Trophoblast cell (in vitro differentiated cells and primary cell): ENCODE results near the gene MYO10.

Experiments
- DNase-seq, 2 donors: peaks; one replicate each; pipeline ENCODE4 v3.0.0-alpha.2; 2016
- H2AFZ ChIP-seq: 2 replicates; pipeline ENCODE4 v1.6.1; 2013; ENCODE audit warnings: low read length, moderate library complexity, mild to moderate bottlenecking; ENCODE audit not compliant: insufficient read depth, poor library complexity
- H2AK5ac ChIP-seq: 2 replicates; pipeline ENCODE4 v1.6.1; 2013; ENCODE audit warnings: mild to moderate bottlenecking, low read length
- H2BK120ac ChIP-seq: 2 replicates; pipeline ENCODE4 v1.6.1; 2013; ENCODE audit warnings: low read length, mild to moderate bottlenecking, moderate library complexity; ENCODE audit not compliant: insufficient read depth, poor library complexity
- H2BK12ac ChIP-seq: 2 replicates; pipeline ENCODE4 v1.6.1; 2013; ENCODE audit warnings: mild to moderate bottlenecking, low read length, moderate library complexity
- H2BK5ac ChIP-seq: 2 replicates; pipeline ENCODE4 v1.6.1; 2013; ENCODE audit warnings: low read length, low read depth, moderate library complexity, mild to moderate bottlenecking; ENCODE audit not compliant: poor library complexity
- H3K14ac ChIP-seq: 2 replicates; pipeline ENCODE4 v1.6.1; 2013; ENCODE audit warnings: mild to moderate bottlenecking, low read length
- H3K18ac ChIP-seq: 2 replicates; pipeline ENCODE4 v1.6.1; 2013; ENCODE audit warnings: mild to moderate bottlenecking, low read length
- H3K23ac ChIP-seq: 2 replicates; pipeline ENCODE4 v1.6.1; 2013; ENCODE audit warnings: low read length
- H3K27ac ChIP-seq: 2 replicates; pipeline ENCODE4 v1.5.1; 2013; ENCODE audit warnings: low read depth, mild to moderate bottlenecking, inconsistent platforms, low read length, moderate library complexity
- H3K27me3 ChIP-seq: 2 replicates; pipeline ENCODE4 v1.6.1; 2013; ENCODE audit warnings: inconsistent platforms, mild to moderate bottlenecking, low read length, moderate library complexity; ENCODE audit not compliant: insufficient read depth
- H3K36me3 ChIP-seq, 2 experiments: 1 replicate in 1 of 2; 2 replicates in 1 of 2; pipeline ENCODE4 v1.6.1; 2013; ENCODE audit warnings: low read length in 2 of 2, mild to moderate bottlenecking in 2 of 2, moderate library complexity in 1 of 2; ENCODE audit not compliant: insufficient read depth in 2 of 2, control insufficient read depth in 1 of 2
- H3K4ac ChIP-seq: 2 replicates; pipeline ENCODE4 v1.6.1; 2013; ENCODE audit warnings: low read depth, mild to moderate bottlenecking, low read length, moderate library complexity
- H3K4me1 ChIP-seq, 2 experiments: 1 replicate in 1 of 2; 2 replicates in 1 of 2; pipeline ENCODE4 v1.6.1; 2013; ENCODE audit warnings: low read length in 2 of 2, mild to moderate bottlenecking in 2 of 2, moderate library complexity in 1 of 2; ENCODE audit not compliant: insufficient read depth in 2 of 2, control insufficient read depth in 1 of 2
- H3K4me2 ChIP-seq: 2 replicates; pipeline ENCODE4 v1.6.1; 2013; ENCODE audit warnings: inconsistent platforms, mild to moderate bottlenecking, low read length, moderate library complexity
- H3K4me3 ChIP-seq: 2 replicates; pipeline ENCODE4 v1.5.1; 2013; ENCODE audit warnings: mild to moderate bottlenecking, low read depth, low read length, inconsistent platforms
- H3K79me1 ChIP-seq: one replicate; pipeline ENCODE4 v1.6.1; 2013; ENCODE audit warnings: low read length
- H3K79me2 ChIP-seq: 2 replicates; pipeline ENCODE4 v1.6.1; 2013; ENCODE audit warnings: low read length, mild to moderate bottlenecking; ENCODE audit not compliant: control insufficient read depth, insufficient read depth, poor library complexity
- H3K9ac ChIP-seq: 2 replicates; pipeline ENCODE4 v1.6.1; 2013; ENCODE audit warnings: mild to moderate bottlenecking, low read length
- H3K9me3 ChIP-seq: 2 replicates; pipeline ENCODE4 v1.6.1; 2013; ENCODE audit warnings: low read depth, mild to moderate bottlenecking, control low read depth, inconsistent platforms, low read length; ENCODE audit not compliant: insufficient read depth
- H4K12ac ChIP-seq: 2 replicates; pipeline ENCODE4 v1.6.1; 2013; ENCODE audit warnings: low read depth, mild to moderate bottlenecking, low read length, moderate library complexity
- H4K8ac ChIP-seq: 2 replicates; pipeline ENCODE4 v1.6.1; 2013; ENCODE audit warnings: low read depth, mild to moderate bottlenecking, low read length, moderate library complexity
- H4K91ac ChIP-seq: one replicate; pipeline ENCODE4 v1.6.1; 2013; ENCODE audit warnings: low read depth, mild to moderate bottlenecking, low read length, moderate library complexity
- WGBS: extraction: QIAGEN DNeasy Blood & Tissue Kit; methylation state at CpG from one replicate; pipeline ENCODE4 v1.1.7; 2013; ENCODE audit warnings: missing lambda C conversion rate; ENCODE audit not compliant: insufficient read length, insufficient coverage; ENCODE audit errors: extremely low coverage; 5-methylcytosine and 5-hydroxymethylcytosine counted together

Gene MYO10

DNA sequence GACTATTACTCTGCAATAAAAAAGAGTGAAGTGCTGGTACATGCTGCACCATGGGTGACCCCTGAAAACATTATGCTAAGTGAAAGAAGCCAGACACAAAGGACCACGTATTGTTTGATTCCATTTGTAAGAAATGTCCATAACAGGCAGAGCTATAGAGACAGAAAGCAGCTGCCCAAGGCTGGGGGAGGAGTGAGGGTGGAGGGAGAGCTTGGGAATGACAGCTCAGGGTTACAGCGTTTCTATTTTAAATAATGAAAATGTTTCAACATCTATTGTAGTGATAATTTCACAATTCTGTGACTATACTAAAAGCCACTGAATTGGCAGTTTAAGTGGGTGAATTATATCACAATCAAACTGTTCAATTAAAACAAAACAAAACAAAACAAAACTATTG lies 81.7 kb downstream of the MYO10 start:
- H4K91ac ChIP-seq: no peak overlapping the region
- no peak overlapping the region for H2BK120ac ChIP-seq
- DNase-seq: no peak
- no peak overlapping the region for H3K23ac ChIP-seq
- no peak overlapping the region for H3K4me2 ChIP-seq
- H3K27ac ChIP-seq: no peak overlapping the region
- H3K4ac ChIP-seq: no peak overlapping the region
- no peaks in the 10 kb centered on the region for H3K79me1 ChIP-seq
- no peak overlapping the region for H4K12ac ChIP-seq
- no peak overlapping the region for H2AK5ac ChIP-seq
- H3K4me3 ChIP-seq: no peak overlapping the region
- peaks cover 0 to 1% of the 10 kb centered on the region in 2 experiments for H3K36me3 ChIP-seq
- H3K9me3 ChIP-seq: peaks cover 3% of the 10 kb centered on the region
- H3K79me2 ChIP-seq: no peaks in the 10 kb centered on the region
- H3K9ac ChIP-seq: no peak overlapping the region
- H2BK5ac ChIP-seq: no peak overlapping the region
- WGBS: no CpG with 5 or more reads among the region's 2 CpGs
- H2AFZ ChIP-seq: no peak overlapping the region
- no peak overlapping the region for H3K18ac ChIP-seq
- peaks cover 0 to 2% of the 10 kb centered on the region in 2 experiments for H3K4me1 ChIP-seq
- no peak overlapping the region for H2BK12ac ChIP-seq
- no peak overlapping the region for H3K14ac ChIP-seq
- H4K8ac ChIP-seq: no peak overlapping the region
- H3K27me3 ChIP-seq: no peaks in the 10 kb centered on the region

DNA sequence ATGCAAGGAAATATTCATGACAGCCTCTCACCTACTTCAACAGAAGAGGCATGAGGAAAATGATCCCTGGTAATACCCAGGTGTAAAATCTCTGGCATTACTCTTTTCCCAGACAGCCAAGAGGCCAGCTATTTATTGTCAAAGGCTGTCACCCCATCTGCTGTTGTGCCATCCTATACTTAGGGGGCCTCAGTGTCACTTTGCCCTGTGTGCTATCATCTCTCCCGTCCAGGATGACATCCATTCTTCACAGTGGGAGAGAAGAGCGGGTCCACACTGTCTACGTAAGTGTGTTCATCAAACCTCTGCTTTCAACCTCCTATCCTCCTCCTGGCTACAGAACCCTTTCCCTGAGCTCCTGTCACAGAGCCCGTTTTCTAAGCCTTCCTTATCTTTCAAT lies 82.6 kb downstream of the MYO10 start:
- H4K91ac ChIP-seq: no peak overlapping the region
- no peak overlapping the region for H3K23ac ChIP-seq
- no peaks in the 10 kb centered on the region for H3K79me1 ChIP-seq
- H3K14ac ChIP-seq: no peak overlapping the region
- no peak overlapping the region for H2BK5ac ChIP-seq
- H3K36me3 ChIP-seq: no peaks in the 10 kb centered on the region
- peak in 1 of 2 donors; percentile 45 for DNase-seq
- H3K9me3 ChIP-seq: no peaks in the 10 kb centered on the region
- no peak overlapping the region for H3K27ac ChIP-seq
- H3K4me3 ChIP-seq: no peak overlapping the region
- no peaks in the 10 kb centered on the region for H3K79me2 ChIP-seq
- H3K4ac ChIP-seq: no peak overlapping the region
- no CpG with 5 or more reads among the region's 4 CpGs for WGBS
- H2AFZ ChIP-seq: no peak overlapping the region
- no peak overlapping the region for H3K4me2 ChIP-seq
- peaks cover 0 to 2% of the 10 kb centered on the region in 2 experiments for H3K4me1 ChIP-seq
- H2BK120ac ChIP-seq: no peak overlapping the region
- no peak overlapping the region for H2AK5ac ChIP-seq
- no peak overlapping the region for H3K9ac ChIP-seq
- no peak overlapping the region for H2BK12ac ChIP-seq
- H4K12ac ChIP-seq: no peak overlapping the region
- H3K27me3 ChIP-seq: no peaks in the 10 kb centered on the region
- no peak overlapping the region for H3K18ac ChIP-seq
- H4K8ac ChIP-seq: no peak overlapping the region

DNA sequence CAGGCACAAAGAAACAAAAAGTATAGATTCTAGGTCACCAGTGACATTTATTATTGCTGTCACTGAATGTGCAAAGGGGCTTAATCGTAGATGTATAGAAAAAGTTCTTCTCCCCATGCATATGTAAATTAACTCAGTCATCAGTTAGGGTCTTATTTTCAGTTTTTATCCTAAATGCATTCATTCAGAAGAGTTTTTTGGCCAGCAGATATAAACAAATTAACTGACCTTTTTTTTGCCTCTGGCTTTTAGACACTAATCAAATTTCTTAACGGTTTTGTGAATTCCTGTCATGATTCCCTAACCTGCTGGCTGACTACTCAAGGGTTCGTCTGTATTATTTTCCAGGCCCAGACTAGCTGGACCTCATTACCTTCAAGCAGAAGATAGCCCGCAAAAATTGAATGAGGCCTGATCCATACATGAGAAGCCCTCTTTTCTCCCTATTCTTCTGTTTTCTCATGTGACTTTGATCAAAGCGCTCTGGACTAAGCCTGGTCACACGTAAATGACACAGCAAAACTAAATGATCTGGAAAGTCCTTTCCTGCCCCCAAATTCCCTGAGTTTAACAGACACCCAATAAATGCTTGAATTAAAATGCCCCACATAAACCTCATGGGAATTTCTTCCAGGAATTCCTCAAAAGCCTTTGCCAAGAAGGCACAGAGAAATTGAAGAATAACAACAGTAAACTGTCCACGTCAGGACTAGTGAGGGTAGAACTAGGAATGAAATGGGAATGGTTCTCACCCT lies 83.7 kb downstream of the MYO10 start:
- WGBS: no CpG with 5 or more reads among the region's 7 CpGs
- Histone ChIP-seq H3K79me2 (no peaks in the 10 kb centered on the region), H3K79me1 (no peaks in the 10 kb centered on the region), H3K23ac (no peak overlapping the region), H4K91ac (no peak overlapping the region), H3K9me3 (no peaks in the 10 kb centered on the region), H4K8ac (no peak overlapping the region), H3K9ac (no peak overlapping the region), H2AK5ac (no peak overlapping the region), H3K4me3 (no peak overlapping the region), H3K4ac (no peak overlapping the region), H3K4me1 (peaks cover 0 to 2% of the 10 kb centered on the region in 2 experiments), H3K27ac (no peak overlapping the region), H2AFZ (no peak overlapping the region), H3K27me3 (no peaks in the 10 kb centered on the region), H2BK12ac (no peak overlapping the region), H3K18ac (no peak overlapping the region), H3K14ac (no peak overlapping the region), H3K36me3 (no peaks in the 10 kb centered on the region), H4K12ac (no peak overlapping the region), H3K4me2 (no peak overlapping the region), H2BK120ac (no peak overlapping the region), H2BK5ac (no peak overlapping the region)
- DNase-seq: no peak

DNA sequence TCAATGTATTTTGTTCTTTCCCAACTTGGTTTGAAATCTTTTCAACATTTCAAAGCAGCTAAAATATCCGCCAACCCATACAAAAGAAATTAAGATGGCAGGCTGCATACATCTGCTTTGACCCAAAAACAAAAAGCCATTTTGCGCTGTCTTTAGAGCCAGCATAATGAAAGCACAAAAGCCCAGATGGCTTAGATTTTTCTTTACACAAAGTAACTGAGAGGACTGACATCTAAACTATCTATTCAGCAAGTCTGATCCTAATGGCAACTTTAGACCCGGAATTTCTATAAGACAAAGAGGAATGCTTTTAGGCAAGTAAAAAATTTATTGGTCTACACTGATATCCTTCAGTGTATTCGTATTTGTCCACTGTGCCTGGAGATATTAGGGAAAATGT lies 86.3 kb downstream of the MYO10 start:
- Histone ChIP-seq H2BK12ac (no peak overlapping the region), H3K18ac (no peak overlapping the region), H2AFZ (no peak overlapping the region), H4K12ac (no peak overlapping the region), H2BK5ac (no peak overlapping the region), H3K4me3 (no peak overlapping the region), H3K27me3 (no peaks in the 10 kb centered on the region), H3K36me3 (no peaks in the 10 kb centered on the region), H2AK5ac (no peak overlapping the region), H4K8ac (no peak overlapping the region), H3K4ac (no peak overlapping the region), H3K9me3 (no peaks in the 10 kb centered on the region), H3K27ac (no peak overlapping the region), H4K91ac (no peak overlapping the region), H3K4me1 (peaks cover 0 to 2% of the 10 kb centered on the region in 2 experiments), H3K79me1 (no peaks in the 10 kb centered on the region), H3K14ac (no peak overlapping the region), H3K4me2 (no peak overlapping the region), H3K23ac (no peak overlapping the region), H2BK120ac (no peak overlapping the region), H3K79me2 (no peaks in the 10 kb centered on the region), H3K9ac (no peak overlapping the region)
- WGBS: no CpG with 5 or more reads among the region's 4 CpGs
- no peak for DNase-seq
